CD4-positive, alpha-beta T cell (primary cell): ENCODE results near the gene HMCN2. TPM values are rescaled to one million over a fixed set of nuclear protein-coding genes. Genes with fewer than 3 reads are reported as not detected.

Experiments
- ATAC-seq: fragments of 200-7000 bp; cut with Tn5 transposase; one replicate; pipeline ENCODE4 v1.10.0; 2022; ENCODE audit warnings: mild to moderate bottlenecking; ENCODE audit not compliant: poor library complexity
- CTCF ChIA-PET: fragments of 350-600 bp; sonication (Branson Sonifier 250); formaldehyde crosslinking; loops from one replicate; lab custom pipeline; 2021; ENCODE audit warnings: antibody characterized with exemption, inconsistent platforms; lab: Charles Lee
- POLR2A ChIA-PET: fragments of 350-600 bp; sonication (Branson Sonifier 250); formaldehyde crosslinking; loops from one replicate; lab custom pipeline; 2021; ENCODE audit warnings: antibody characterized with exemption, inconsistent platforms; lab: Charles Lee
- DNase-seq, 14 experiments: peaks; one replicate each; pipeline ENCODE4 v3.0.0-alpha.2; 2013 to 2020; ENCODE audit warnings: mixed read lengths in 2 of 14
- H3K27ac ChIP-seq, 2 donors: one replicate each; pipeline versions ENCODE4 v1.5.1 to v1.7.0; 2013; ENCODE audit warnings: low read length in 2 of 2, low read depth in 1 of 2, mild to moderate bottlenecking in 1 of 2
- H3K27me3 ChIP-seq, 2 experiments: 1 replicate in 1 of 2; 2 replicates in 1 of 2; pipeline versions ENCODE4 v1.6.1 to v1.7.0; 2013; ENCODE audit warnings: low read length in 2 of 2, control low read depth in 1 of 2, mild to moderate bottlenecking in 1 of 2, moderate library complexity in 1 of 2; ENCODE audit not compliant: insufficient read depth in 2 of 2, control insufficient read depth in 1 of 2
- H3K36me3 ChIP-seq: one replicate; pipeline ENCODE4 v1.6.1; 2013; ENCODE audit warnings: low read length, control low read depth; ENCODE audit not compliant: insufficient read depth
- H3K4me1 ChIP-seq: one replicate; pipeline ENCODE4 v1.6.1; 2013; ENCODE audit warnings: low read length, control low read depth; ENCODE audit not compliant: insufficient read depth
- H3K4me3 ChIP-seq: one replicate; pipeline ENCODE4 v1.5.1; 2013; ENCODE audit warnings: mild to moderate bottlenecking, low read length, moderate library complexity
- H3K9me3 ChIP-seq, 2 experiments: 1 replicate in 1 of 2; 2 replicates in 1 of 2; pipeline versions ENCODE4 v1.6.1 to v1.7.0; 2013; ENCODE audit warnings: low read length in 2 of 2, mild to moderate bottlenecking in 2 of 2, control low read depth in 1 of 2, moderate library complexity in 1 of 2; ENCODE audit not compliant: control insufficient read depth in 1 of 2, insufficient read depth in 1 of 2
- H3K27ac Mint-ChIP-seq: one replicate; pipeline ENCODE4 v1.8.0; 2020; ENCODE audit warnings: mixed read lengths
- H3K27me3 Mint-ChIP-seq: one replicate; pipeline ENCODE4 v1.8.0; 2021; ENCODE audit warnings: mixed read lengths
- H3K36me3 Mint-ChIP-seq: one replicate; pipeline ENCODE4 v1.8.0; 2021; ENCODE audit warnings: low read depth, mixed read lengths
- H3K4me1 Mint-ChIP-seq: one replicate; pipeline ENCODE4 v1.8.0; 2021; ENCODE audit warnings: low read depth, mixed read lengths
- H3K4me3 Mint-ChIP-seq: one replicate; pipeline ENCODE4 v1.8.0; 2020; ENCODE audit warnings: mild to moderate bottlenecking, mixed read lengths
- H3K9me3 Mint-ChIP-seq: one replicate; pipeline ENCODE4 v1.8.0; 2020; ENCODE audit warnings: mixed read lengths
- CTCF ChIP-seq: fragments of 200-600 bp; IDR thresholded peaks from one replicate; pipeline ENCODE4 v1.8.0; 2022; ENCODE audit warnings: antibody characterized with exemption, mild to moderate bottlenecking
- intact Hi-C, 2 experiments: fragments of 100-400 bp; cut with DNase I in 1 of 2; cut with micrococcal nuclease in 1 of 2; formaldehyde crosslinking; loops; one replicate each; pipeline versions ENCODE4 v1.15.1 to v1.9.0; 2023 to 2025; cut with DNase I, micrococcal nuclease
- total RNA-seq, 174 experiments: library from RNA in 2 of 174; stranded (reverse) in 2 of 174; gene quantifications; one replicate each; pipeline ENCODE4 v1.2.3 and lab custom pipeline; 2021 to 2026

HMCN2 gene
- total RNA-seq, 2 experiments from 2014 or later = not detected

DNA sequence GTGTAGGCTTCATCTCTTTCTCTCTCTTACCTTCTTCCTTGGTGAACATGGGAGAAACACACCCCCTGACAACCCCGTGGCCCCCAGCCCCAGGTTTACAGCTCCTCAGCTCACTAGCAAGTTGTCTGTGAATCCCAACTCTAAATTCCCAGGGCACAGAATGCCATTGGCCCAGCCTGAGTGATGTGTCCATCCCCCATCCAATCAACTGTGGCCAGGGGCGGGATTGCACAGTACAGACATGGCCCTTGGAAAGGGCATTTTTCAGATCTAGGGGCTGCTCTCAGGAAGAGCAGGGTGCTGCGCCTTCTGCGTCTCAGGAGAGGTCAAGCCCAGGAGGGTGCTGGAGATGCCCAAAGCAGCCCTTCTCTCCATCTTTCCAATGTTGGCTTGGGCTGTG lies 131.0 kb downstream of the HMCN2 start:
- DNase-seq (no peak), ATAC-seq (no peak)
- CTCF ChIA-PET = no interaction called here
- Mint-ChIP-seq H3K27ac (no peak overlapping the region), H3K4me1 (no peaks in the 10 kb centered on the region), H3K36me3 (no peaks in the 10 kb centered on the region), H3K27me3 (peaks cover 5% of the 10 kb centered on the region), H3K9me3 (no peaks in the 10 kb centered on the region), H3K4me3 (no peak overlapping the region)
- Histone ChIP-seq H3K9me3 (no peaks in the 10 kb centered on the region), H3K4me1 (no peaks in the 10 kb centered on the region), H3K4me3 (no peak overlapping the region), H3K36me3 (no peaks in the 10 kb centered on the region), H3K27me3 (no peaks in the 10 kb centered on the region), H3K27ac (no peak overlapping the region)
- POLR2A ChIA-PET = no interaction called here
- intact Hi-C loops = no loop called here
- TF ChIP-seq CTCF = no peak

GRCh38 chr9:130398487-130399240 lies 133.1 kb downstream of the HMCN2 start:
- Histone ChIP-seq H3K4me3 (no peak overlapping the region), H3K27me3 (no peaks in the 10 kb centered on the region), H3K4me1 (no peaks in the 10 kb centered on the region), H3K9me3 (no peaks in the 10 kb centered on the region), H3K27ac (no peak overlapping the region), H3K36me3 (no peaks in the 10 kb centered on the region)
- DNase-seq = no peak
- Mint-ChIP-seq H3K4me1 (no peaks in the 10 kb centered on the region), H3K9me3 (no peaks in the 10 kb centered on the region), H3K36me3 (no peaks in the 10 kb centered on the region), H3K4me3 (no peak overlapping the region), H3K27ac (no peak overlapping the region), H3K27me3 (no peaks in the 10 kb centered on the region)
- TF ChIP-seq CTCF = no peak
- intact Hi-C loops = no loop called here
- ChIA-PET POLR2A (no interaction called here), CTCF (interaction anchor here (0.7 kb wide), 1 partner anchor 45 kb away, joined by 3 read pairs; no protein-coding TSS in a partner anchor)
- ATAC-seq = no peak

DNA sequence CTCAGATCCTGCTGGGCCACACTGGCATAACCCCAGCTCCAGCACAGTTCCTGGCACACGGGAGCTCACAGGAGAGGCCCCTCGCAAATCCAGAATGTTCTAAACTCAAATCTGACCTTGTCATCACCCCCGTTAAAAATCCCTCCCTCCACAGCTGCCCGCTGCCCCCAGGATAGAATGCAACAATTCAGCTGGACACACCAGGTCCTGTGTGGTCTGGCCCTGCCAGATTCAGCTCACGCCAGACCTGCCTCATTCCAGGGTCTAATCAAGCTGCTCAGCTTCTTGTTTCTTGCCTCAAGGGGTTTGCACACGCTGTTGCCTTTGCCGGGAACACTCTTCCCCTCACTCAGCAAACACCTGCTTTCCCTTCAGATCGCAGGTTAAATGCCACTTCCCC lies 134.2 kb downstream of the HMCN2 start:
- ChIA-PET POLR2A (no interaction called here), CTCF (interaction anchor here (0.7 kb wide), 1 partner anchor 46 kb away, joined by 3 read pairs; no protein-coding TSS in a partner anchor)
- H3K4me1 Mint-ChIP-seq = no peaks in the 10 kb centered on the region
- intact Hi-C loops = no loop called here
- no peak overlapping the region for H3K27ac Mint-ChIP-seq
- Histone ChIP-seq H3K9me3 (no peaks in the 10 kb centered on the region), H3K27ac (no peak overlapping the region), H3K4me3 (no peak overlapping the region), H3K27me3 (no peaks in the 10 kb centered on the region), H3K36me3 (no peaks in the 10 kb centered on the region), H3K4me1 (no peaks in the 10 kb centered on the region)
- ATAC-seq (no peak), DNase-seq (no peak)
- no peaks in the 10 kb centered on the region for H3K27me3 Mint-ChIP-seq
- H3K36me3 Mint-ChIP-seq = no peaks in the 10 kb centered on the region
- TF ChIP-seq CTCF = no peak
- H3K9me3 Mint-ChIP-seq = no peaks in the 10 kb centered on the region
- no peak overlapping the region for H3K4me3 Mint-ChIP-seq
